ENCODE results near the gene SCAMP3.
"Not testable (repeated sequence)": the region's sequence is repeated elsewhere in the genome, so short reads cannot be mapped to it uniquely, and the experiment has no call there.

The SCAMP3 gene

GRCh38 chr1:155247667-155248553 lies 14.2 kb downstream of the SCAMP3 start:
- no peak for TF ChIP-seq CTCF (IDR thresholded peaks at IDR 0.05; ENCODE audit: insufficient read depth, missing control alignments)
- no peak for DNase-seq (ENCODE audit: insufficient read length, low spot score)
- no peak for FAIRE-seq

GRCh38 chr1:155246796-155247195 lies 15.4 kb downstream of the SCAMP3 start:
- not testable (repeated sequence) for FAIRE-seq; DNase-seq (ENCODE audit: insufficient read length, low spot score)

GRCh38 chr1:155245163-155245524 lies 17.0 kb downstream of the SCAMP3 start:
- DNase-seq (ENCODE audit: insufficient read length, low spot score) (no peak), FAIRE-seq (no peak)
- no peak for TF ChIP-seq CTCF (IDR thresholded peaks at IDR 0.05; ENCODE audit: insufficient read depth, missing control alignments)

- peak; percentile 26 for TF ChIP-seq CTCF (IDR thresholded peaks at IDR 0.05; ENCODE audit: insufficient read depth, missing control alignments)
- no peak for FAIRE-seq
Measured at GRCh38 chr1:155244368-155245162, 17.6 kb downstream of the SCAMP3 start.

GRCh38 chr1:155242805-155243358 lies 19.3 kb downstream of the SCAMP3 start:
- no peak for FAIRE-seq

More at GRCh38 chr1:155244368-155245162, 17.6 kb downstream of the SCAMP3 start:
- peak; percentile 96 for DNase-seq (ENCODE audit: insufficient read length, low spot score)

GRCh38 chr1:155241841-155242264 lies 20.3 kb downstream of the SCAMP3 start:
- no peak for DNase-seq (ENCODE audit: insufficient read length, low spot score)
- TF ChIP-seq CTCF (IDR thresholded peaks at IDR 0.05; ENCODE audit: insufficient read depth, missing control alignments), result no peak
- FAIRE-seq, result no peak

More at GRCh38 chr1:155242805-155243358, 19.3 kb downstream of the SCAMP3 start:
- no peak for TF ChIP-seq CTCF (IDR thresholded peaks at IDR 0.05; ENCODE audit: insufficient read depth, missing control alignments)
- no peak for DNase-seq (ENCODE audit: insufficient read length, low spot score)

GRCh38 chr1:155241069-155241679 lies 21.0 kb downstream of the SCAMP3 start:
- peak; percentile 92 for DNase-seq (ENCODE audit: insufficient read length, low spot score)
- no peak for TF ChIP-seq CTCF (IDR thresholded peaks at IDR 0.05; ENCODE audit: insufficient read depth, missing control alignments)
- peak; percentile 44 for FAIRE-seq

Measured in D721Med (cell line).